ENCODE results near the gene JAK1. TPM values are rescaled to one million over a fixed set of nuclear protein-coding genes. Genes with fewer than 3 reads are reported as not detected.

JAK1 gene
- total RNA-seq, 1 experiment from 2014 or later, result 138 TPM

- no peak for DNase-seq (ENCODE audit: low read depth, low spot score)
- Histone ChIP-seq H3K27me3 (ENCODE audit: control insufficient read depth, insufficient read depth, low read length) (no peaks in the 10 kb centered on the region), H3K4me1 (ENCODE audit: control insufficient read depth, insufficient read depth, low read length) (no peaks in the 10 kb centered on the region), H3K4me3 (ENCODE audit: low read depth in 2 of 2, low read length in 2 of 2) (no peak overlapping the region), H3K27ac (ENCODE audit: low read length) (no peak overlapping the region), H3K36me3 (ENCODE audit: control insufficient read depth, insufficient read depth, low read length) (peaks cover 5% of the 10 kb centered on the region), H3K9me3 (ENCODE audit: control insufficient read depth, insufficient read depth, low read depth, low read length) (no peaks in the 10 kb centered on the region)
- no TSS peak for BruUV-seq (replicated peaks)
- POLR2A ChIA-PET, result no interaction called here
- TF ChIP-seq SIN3A (IDR thresholded peaks at IDR 0.05; ENCODE audit: borderline replicate concordance, insufficient read depth, low read depth, low read length), result no peak
- TF ChIP-seq, protein P1, sequence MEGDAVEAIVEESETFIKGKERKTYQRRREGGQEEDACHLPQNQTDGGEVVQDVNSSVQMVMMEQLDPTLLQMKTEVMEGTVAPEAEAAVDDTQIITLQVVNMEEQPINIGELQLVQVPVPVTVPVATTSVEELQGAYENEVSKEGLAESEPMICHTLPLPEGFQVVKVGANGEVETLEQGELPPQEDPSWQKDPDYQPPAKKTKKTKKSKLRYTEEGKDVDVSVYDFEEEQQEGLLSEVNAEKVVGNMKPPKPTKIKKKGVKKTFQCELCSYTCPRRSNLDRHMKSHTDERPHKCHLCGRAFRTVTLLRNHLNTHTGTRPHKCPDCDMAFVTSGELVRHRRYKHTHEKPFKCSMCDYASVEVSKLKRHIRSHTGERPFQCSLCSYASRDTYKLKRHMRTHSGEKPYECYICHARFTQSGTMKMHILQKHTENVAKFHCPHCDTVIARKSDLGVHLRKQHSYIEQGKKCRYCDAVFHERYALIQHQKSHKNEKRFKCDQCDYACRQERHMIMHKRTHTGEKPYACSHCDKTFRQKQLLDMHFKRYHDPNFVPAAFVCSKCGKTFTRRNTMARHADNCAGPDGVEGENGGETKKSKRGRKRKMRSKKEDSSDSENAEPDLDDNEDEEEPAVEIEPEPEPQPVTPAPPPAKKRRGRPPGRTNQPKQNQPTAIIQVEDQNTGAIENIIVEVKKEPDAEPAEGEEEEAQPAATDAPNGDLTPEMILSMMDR (IDR thresholded peaks at IDR 0.05), result no peak
- TF ChIP-seq, protein P2, sequence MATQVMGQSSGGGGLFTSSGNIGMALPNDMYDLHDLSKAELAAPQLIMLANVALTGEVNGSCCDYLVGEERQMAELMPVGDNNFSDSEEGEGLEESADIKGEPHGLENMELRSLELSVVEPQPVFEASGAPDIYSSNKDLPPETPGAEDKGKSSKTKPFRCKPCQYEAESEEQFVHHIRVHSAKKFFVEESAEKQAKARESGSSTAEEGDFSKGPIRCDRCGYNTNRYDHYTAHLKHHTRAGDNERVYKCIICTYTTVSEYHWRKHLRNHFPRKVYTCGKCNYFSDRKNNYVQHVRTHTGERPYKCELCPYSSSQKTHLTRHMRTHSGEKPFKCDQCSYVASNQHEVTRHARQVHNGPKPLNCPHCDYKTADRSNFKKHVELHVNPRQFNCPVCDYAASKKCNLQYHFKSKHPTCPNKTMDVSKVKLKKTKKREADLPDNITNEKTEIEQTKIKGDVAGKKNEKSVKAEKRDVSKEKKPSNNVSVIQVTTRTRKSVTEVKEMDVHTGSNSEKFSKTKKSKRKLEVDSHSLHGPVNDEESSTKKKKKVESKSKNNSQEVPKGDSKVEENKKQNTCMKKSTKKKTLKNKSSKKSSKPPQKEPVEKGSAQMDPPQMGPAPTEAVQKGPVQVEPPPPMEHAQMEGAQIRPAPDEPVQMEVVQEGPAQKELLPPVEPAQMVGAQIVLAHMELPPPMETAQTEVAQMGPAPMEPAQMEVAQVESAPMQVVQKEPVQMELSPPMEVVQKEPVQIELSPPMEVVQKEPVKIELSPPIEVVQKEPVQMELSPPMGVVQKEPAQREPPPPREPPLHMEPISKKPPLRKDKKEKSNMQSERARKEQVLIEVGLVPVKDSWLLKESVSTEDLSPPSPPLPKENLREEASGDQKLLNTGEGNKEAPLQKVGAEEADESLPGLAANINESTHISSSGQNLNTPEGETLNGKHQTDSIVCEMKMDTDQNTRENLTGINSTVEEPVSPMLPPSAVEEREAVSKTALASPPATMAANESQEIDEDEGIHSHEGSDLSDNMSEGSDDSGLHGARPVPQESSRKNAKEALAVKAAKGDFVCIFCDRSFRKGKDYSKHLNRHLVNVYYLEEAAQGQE (IDR thresholded peaks at IDR 0.05; ENCODE audit: insufficient read depth in 1 of 2, low read depth in 2 of 2, low read length in 1 of 2), result no peak
- TF ChIP-seq TCF7L2 (IDR thresholded peaks at IDR 0.05; ENCODE audit: low read depth, low read length), result no peak
- no peak for TF ChIP-seq POLR2AphosphoS5 (IDR thresholded peaks at IDR 0.05; ENCODE audit: low read depth, low read length)
- CTCF ChIA-PET, result no interaction called here
- no peak for ATAC-seq
- in situ Hi-C loops (cut with HindIII; ENCODE audit: low pct_unique_long_range_greater_than_20kb, low sequenced_read_pairs), result no loop called here
- intact Hi-C loops (cut with micrococcal nuclease; ENCODE audit: unreplicated experiment), result no loop called here
Measured at GRCh38 chr1:64877598-64877997, 88.8 kb downstream of the JAK1 start.

- ATAC-seq, result no peak
- intact Hi-C loops (cut with micrococcal nuclease; ENCODE audit: unreplicated experiment), result no loop called here
Measured at GRCh38 chr1:64877151-64877550, 89.2 kb downstream of the JAK1 start.

More at GRCh38 chr1:64877151-64877550, 89.2 kb downstream of the JAK1 start:
- CTCF ChIA-PET, result no interaction called here
- TF ChIP-seq POLR2AphosphoS5 (IDR thresholded peaks at IDR 0.05; ENCODE audit: low read depth, low read length), result no peak
- TF ChIP-seq, protein P2 (IDR thresholded peaks at IDR 0.05; ENCODE audit: insufficient read depth in 1 of 2, low read depth in 2 of 2, low read length in 1 of 2), result no peak
- no peak for TF ChIP-seq TCF7L2 (IDR thresholded peaks at IDR 0.05; ENCODE audit: low read depth, low read length)
- no peak for TF ChIP-seq SIN3A (IDR thresholded peaks at IDR 0.05; ENCODE audit: borderline replicate concordance, insufficient read depth, low read depth, low read length)
- TF ChIP-seq, protein P1 (IDR thresholded peaks at IDR 0.05), result no peak
- BruUV-seq (replicated peaks), result no TSS peak
- Histone ChIP-seq H3K9me3 (ENCODE audit: control insufficient read depth, insufficient read depth, low read depth, low read length) (no peaks in the 10 kb centered on the region), H3K4me3 (ENCODE audit: low read depth in 2 of 2, low read length in 2 of 2) (no peak overlapping the region), H3K27me3 (ENCODE audit: control insufficient read depth, insufficient read depth, low read length) (no peaks in the 10 kb centered on the region), H3K36me3 (ENCODE audit: control insufficient read depth, insufficient read depth, low read length) (peaks cover 5% of the 10 kb centered on the region), H3K4me1 (ENCODE audit: control insufficient read depth, insufficient read depth, low read length) (no peaks in the 10 kb centered on the region), H3K27ac (ENCODE audit: low read length) (no peak overlapping the region)
- POLR2A ChIA-PET, result no interaction called here
- in situ Hi-C loops (cut with HindIII; ENCODE audit: low pct_unique_long_range_greater_than_20kb, low sequenced_read_pairs), result no loop called here
- no peak for DNase-seq (ENCODE audit: low read depth, low spot score)

Data from Panc1 (cell line).